ENCODE results near the gene LAMA5. TPM values are rescaled to one million over a fixed set of nuclear protein-coding genes. Genes with fewer than 3 reads are reported as not detected.

LAMA5 gene
- total RNA-seq, 1 donor from 2014 or later: 34.5 TPM

DNA sequence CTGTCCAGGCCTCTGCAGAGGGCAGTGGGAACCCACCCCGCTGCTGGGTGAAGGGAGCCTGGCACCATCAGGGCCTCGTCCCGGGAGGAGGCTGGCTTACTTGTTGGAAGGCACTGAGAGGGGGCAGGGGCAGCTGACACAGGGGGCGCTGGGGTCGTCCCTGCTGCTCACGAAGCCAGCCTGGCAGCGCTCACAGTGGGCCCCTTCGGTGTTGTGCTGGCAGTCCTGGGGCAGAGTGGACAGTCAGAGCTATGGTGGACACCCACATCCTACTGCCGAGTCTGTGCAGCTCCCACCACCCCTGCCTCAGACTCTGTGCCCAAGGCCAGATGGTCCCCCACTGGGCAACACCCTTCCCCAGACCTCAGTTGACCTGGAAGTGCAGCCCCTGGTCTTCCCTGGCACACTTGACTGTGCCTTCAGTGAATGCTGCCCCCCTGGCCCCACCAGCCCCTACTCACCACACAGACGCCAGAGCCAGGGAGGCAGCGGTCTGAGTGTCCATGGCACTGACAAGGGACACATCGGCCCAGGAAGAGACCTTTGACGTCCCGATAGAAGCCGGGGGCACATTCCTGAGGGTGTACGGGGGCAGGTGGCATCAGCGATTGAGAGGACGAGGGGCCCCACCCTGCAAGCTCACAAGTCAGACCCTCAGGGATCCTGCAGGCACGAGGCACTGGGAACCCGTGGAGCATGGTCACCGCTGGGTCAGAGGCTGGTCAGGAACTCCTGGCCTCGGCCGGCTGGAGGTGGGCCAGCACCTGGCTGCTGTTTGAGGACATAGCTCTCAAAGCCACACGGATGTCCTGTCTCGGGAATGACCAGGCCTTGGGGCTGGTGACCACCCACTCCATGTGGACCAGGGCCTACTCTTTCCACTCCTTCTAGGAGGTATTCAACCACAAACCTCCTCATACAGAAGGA lies 42.9 kb downstream of the LAMA5 start:
- no peak overlapping the region for H3K27ac Mint-ChIP-seq (ENCODE audit: unreplicated experiment)
- H3K4me1 Mint-ChIP-seq (ENCODE audit: unreplicated experiment): no peaks in the 10 kb centered on the region
- no peak for DNase-seq (ENCODE audit: low spot score)
- peaks cover 8% of the 10 kb centered on the region for H3K36me3 Mint-ChIP-seq (ENCODE audit: low read depth, unreplicated experiment)
- no peak for TF ChIP-seq CTCF (IDR thresholded peaks at IDR 0.05; ENCODE audit: unreplicated experiment)
- H3K4me3 Mint-ChIP-seq (ENCODE audit: unreplicated experiment): no peak overlapping the region
- H3K9me3 Mint-ChIP-seq (ENCODE audit: unreplicated experiment): no peaks in the 10 kb centered on the region
- H3K27me3 Mint-ChIP-seq (ENCODE audit: unreplicated experiment): peaks cover 7% of the 10 kb centered on the region

GRCh38 chr20:62323146-62323979 lies 43.7 kb downstream of the LAMA5 start:
- Mint-ChIP-seq H3K27me3 (ENCODE audit: unreplicated experiment) (peaks cover 9% of the 10 kb centered on the region), H3K4me3 (ENCODE audit: unreplicated experiment) (no peak overlapping the region), H3K36me3 (ENCODE audit: low read depth, unreplicated experiment) (peaks cover 8% of the 10 kb centered on the region), H3K4me1 (ENCODE audit: unreplicated experiment) (no peaks in the 10 kb centered on the region), H3K9me3 (ENCODE audit: unreplicated experiment) (no peaks in the 10 kb centered on the region), H3K27ac (ENCODE audit: unreplicated experiment) (no peak overlapping the region)
- no peak for DNase-seq (ENCODE audit: low spot score)
- TF ChIP-seq CTCF (IDR thresholded peaks at IDR 0.05; ENCODE audit: unreplicated experiment): no peak

GRCh38 chr20:62322492-62323041 lies 44.5 kb downstream of the LAMA5 start:
- no peak overlapping the region for H3K27ac Mint-ChIP-seq (ENCODE audit: unreplicated experiment)
- TF ChIP-seq CTCF (IDR thresholded peaks at IDR 0.05; ENCODE audit: unreplicated experiment): no peak
- peaks cover 8% of the 10 kb centered on the region for H3K36me3 Mint-ChIP-seq (ENCODE audit: low read depth, unreplicated experiment)
- peaks cover 9% of the 10 kb centered on the region for H3K27me3 Mint-ChIP-seq (ENCODE audit: unreplicated experiment)
- no peak overlapping the region for H3K4me3 Mint-ChIP-seq (ENCODE audit: unreplicated experiment)
- H3K4me1 Mint-ChIP-seq (ENCODE audit: unreplicated experiment): no peaks in the 10 kb centered on the region
- DNase-seq (ENCODE audit: low spot score): no peak
- H3K9me3 Mint-ChIP-seq (ENCODE audit: unreplicated experiment): no peaks in the 10 kb centered on the region

- Mint-ChIP-seq H3K9me3 (ENCODE audit: unreplicated experiment) (no peaks in the 10 kb centered on the region), H3K36me3 (ENCODE audit: low read depth, unreplicated experiment) (peaks cover 8% of the 10 kb centered on the region), H3K27me3 (ENCODE audit: unreplicated experiment) (peaks cover 9% of the 10 kb centered on the region), H3K4me1 (ENCODE audit: unreplicated experiment) (no peaks in the 10 kb centered on the region), H3K4me3 (ENCODE audit: unreplicated experiment) (no peak overlapping the region), H3K27ac (ENCODE audit: unreplicated experiment) (no peak overlapping the region)
- DNase-seq (ENCODE audit: low spot score): no peak
- no peak for TF ChIP-seq CTCF (IDR thresholded peaks at IDR 0.05; ENCODE audit: unreplicated experiment)
Measured at GRCh38 chr20:62321975-62322374, 45.1 kb downstream of the LAMA5 start.
